ENCODE data around the gene RALGAPA1.

GRCh38 chr14:35678403-35679028, 130.6 kb downstream of the RALGAPA1 start:
- TF ChIP-seq SUZ12 (IDR thresholded peaks at IDR 0.05; ENCODE audit: extremely low read depth, insufficient read depth, insufficient read length) = no peak
- TF ChIP-seq YY1 (IDR thresholded peaks at IDR 0.05; ENCODE audit: insufficient read depth, insufficient read length) = no peak
- no peak for TF ChIP-seq ZNF274 (IDR thresholded peaks at IDR 0.05; ENCODE audit: low read depth, low read length)
